COLO668 (cell line): Measurements from ENCODE around the gene ST3GAL6.

Source experiments
- DNase-seq: peaks from one replicate; lab custom pipeline; 2025; ENCODE audit not compliant: unreplicated experiment; lab: John Stamatoyannopoulos, UW

The ST3GAL6 gene

GRCh38 chr3:98739266-98739665 lies 23.9 kb upstream of the ST3GAL6 start:
- no peak for DNase-seq

- DNase-seq: no peak
These were observed 22.8 kb upstream of the ST3GAL6 start for GRCh38 chr3:98740324-98740723.

- DNase-seq: no peak
These were observed 21.9 kb upstream of the ST3GAL6 start for GRCh38 chr3:98741121-98741716.

DNA sequence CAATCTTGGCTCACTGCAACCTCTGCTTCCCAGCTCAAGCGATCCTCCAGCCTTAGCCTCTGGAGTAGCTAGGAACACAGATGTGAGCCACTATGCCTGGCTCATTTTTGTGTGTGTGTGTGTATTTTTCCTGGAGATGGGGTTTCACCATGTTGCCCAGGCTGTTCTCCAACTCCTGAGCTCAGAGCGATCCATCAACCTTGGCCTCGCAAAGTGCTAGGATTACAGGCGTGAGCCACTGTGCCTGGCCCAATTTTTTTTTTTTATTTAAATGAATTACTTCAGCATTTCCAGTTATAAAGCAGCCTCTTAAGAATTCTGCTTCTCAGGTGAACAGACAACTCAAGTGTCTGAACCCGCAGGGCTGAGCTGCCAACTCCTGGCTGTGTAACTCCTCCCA lies 20.1 kb upstream of the ST3GAL6 start:
- no peak for DNase-seq

DNA sequence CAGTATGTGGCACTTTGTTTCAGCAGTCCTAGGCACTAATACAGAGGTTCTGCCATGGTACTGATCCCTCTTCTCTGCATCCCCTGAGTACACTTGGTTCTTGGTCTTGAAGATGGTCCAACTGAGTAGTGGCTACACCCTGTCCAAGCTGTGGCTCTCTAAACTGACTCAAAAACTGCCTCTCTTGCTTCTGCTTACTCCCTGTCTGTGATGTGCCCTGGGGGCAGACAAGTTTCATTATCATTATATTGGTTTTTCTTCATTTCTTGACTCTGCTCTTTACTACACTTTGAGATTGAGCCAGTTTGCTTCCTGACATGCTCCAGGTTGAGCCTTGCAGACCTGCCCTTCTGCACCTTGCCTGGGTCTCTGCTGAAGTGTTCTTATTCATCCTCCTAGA lies 18.9 kb upstream of the ST3GAL6 start:
- DNase-seq: no peak

DNA sequence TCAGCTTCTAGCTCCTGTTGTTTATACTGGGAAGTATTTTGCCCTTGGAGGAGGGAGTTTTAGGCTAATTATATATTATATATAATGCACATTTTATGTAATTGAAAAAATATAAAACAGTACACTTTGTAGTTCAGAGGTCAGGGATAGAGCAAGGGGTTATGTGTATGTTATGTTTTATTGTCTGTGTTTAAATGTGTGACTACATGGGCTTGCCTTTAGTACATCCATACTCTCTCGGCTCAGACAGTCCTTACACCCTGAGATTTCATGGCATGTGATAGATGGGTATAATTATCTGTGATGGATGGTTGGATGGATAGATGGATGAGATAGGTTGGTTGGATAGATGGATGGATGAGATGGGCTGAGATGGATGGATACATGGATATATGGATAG lies 17.4 kb upstream of the ST3GAL6 start:
- no peak for DNase-seq

DNA sequence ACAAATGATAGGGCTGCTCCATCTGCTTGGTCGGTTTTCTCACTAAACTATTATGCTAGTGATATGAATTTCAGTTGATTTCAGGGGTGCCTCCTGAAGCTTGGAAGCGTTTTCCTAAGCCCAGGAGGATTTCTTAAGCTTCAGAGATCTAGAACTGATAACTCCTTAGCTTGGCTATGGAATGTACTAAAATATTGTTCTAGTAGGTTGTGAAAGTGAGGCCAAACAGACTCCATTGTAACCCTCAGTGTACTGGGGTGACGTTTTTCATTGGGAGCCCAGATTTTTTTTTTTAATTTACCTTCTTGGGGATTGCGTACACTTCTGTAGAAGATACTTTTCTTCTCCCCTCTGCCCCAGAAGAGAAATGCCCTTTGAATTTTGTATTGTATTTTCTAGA lies 17.0 kb upstream of the ST3GAL6 start:
- no peak for DNase-seq

DNA sequence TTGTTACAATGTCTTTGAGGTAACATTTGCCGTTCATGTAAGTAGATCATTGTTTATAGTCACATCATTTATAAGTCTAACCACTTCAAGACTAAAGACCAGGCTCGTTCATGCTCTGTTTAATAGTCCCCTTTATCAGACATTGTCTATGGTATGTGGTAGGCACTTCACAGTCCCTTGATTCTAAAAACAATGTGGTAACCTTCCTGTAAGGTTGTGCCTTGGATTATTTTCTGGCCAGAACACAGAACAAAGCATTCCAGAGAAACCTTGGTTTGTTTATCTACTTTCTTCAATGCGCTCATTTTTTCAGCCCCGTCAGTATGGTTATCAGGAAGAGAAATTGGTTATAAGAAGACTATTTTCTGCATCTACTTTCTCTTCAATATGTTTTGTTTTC lies 16.3 kb upstream of the ST3GAL6 start:
- DNase-seq: no peak

DNA sequence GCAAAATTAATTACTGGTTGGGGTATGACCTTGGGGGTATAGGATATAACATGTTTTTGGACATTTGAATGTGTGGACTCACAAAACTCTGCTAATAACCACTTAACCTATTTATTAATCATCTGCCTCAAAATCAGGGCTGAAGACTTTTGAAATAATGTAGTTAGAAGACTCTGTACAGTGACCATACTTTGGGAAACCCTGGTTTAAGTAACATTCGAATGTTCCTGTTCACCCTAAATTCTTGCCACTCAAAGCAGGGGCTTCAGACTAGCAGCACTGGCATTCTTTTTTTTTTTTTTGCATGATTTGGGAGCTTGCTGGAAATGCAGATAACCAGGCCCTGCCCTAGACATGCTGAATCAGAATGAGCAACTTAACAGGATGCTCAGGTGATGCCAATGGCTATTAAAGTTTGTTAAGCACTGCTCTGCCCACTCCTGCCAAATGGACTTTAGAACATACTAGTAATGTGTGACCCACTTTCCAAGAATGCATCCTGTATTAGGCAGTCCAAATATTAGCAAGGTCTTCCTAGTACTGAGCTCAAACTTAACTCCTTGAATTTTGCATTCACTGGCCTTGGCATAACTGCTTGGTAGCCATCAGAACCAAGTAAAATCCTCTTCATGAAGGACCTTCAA lies 12.7 kb upstream of the ST3GAL6 start:
- DNase-seq: no peak

DNA sequence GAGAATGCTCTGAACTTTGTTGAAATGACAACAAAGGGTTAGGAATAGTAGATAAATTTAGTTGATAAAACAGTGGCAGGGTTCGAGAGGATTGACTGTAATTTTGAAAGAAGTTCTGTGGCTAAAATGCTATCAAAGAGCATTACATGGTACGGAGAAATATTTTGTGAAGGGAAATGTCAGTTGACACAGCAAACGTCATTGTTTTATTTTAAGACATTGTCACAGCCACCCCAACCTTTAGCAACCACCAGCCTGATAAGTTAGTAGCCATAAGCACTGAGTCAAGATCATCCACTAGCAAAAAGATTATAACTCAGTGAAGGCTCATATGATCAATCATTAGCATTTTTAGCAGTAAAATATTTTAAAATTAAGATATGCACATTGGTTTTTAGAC lies 8.7 kb upstream of the ST3GAL6 start:
- DNase-seq: no peak

DNA sequence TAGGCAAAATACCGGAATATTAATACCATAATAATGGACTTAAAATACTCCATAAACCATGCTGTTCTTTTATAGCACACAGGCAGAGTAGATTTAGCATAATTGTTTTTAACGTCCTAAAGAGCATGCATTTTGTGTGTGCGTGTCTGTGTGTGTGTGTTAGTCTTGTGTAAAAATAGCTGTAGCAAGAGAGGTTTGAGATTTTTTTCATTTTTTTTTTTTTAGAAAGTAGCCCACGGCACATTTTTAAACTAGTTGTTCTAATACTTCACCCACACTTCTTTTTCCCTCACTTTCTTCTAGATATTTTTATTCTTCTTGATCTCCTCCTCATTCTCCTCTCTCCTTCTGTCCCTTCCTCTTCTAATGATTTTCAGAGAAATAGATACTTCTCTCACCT lies 7.5 kb upstream of the ST3GAL6 start:
- no peak for DNase-seq

DNA sequence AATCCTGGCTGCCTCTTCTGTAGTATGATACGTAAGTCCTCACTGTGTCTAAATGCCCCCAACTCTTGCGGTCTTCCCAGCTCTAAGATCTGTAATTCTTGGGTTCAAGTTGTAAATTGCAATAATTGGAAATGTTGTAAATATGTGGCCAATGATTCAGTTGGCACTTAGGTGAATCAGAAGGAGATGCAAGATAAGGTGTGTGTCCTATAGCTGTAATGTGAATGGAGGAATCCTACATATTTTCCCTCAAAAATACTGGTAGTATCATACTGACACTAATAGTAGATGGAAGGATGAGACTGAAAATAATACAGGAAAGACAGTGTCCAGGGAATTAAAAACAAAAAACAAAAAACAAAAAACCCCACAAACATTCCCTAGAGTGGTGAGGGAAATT lies 3.5 kb upstream of the ST3GAL6 start:
- DNase-seq: no peak

DNA sequence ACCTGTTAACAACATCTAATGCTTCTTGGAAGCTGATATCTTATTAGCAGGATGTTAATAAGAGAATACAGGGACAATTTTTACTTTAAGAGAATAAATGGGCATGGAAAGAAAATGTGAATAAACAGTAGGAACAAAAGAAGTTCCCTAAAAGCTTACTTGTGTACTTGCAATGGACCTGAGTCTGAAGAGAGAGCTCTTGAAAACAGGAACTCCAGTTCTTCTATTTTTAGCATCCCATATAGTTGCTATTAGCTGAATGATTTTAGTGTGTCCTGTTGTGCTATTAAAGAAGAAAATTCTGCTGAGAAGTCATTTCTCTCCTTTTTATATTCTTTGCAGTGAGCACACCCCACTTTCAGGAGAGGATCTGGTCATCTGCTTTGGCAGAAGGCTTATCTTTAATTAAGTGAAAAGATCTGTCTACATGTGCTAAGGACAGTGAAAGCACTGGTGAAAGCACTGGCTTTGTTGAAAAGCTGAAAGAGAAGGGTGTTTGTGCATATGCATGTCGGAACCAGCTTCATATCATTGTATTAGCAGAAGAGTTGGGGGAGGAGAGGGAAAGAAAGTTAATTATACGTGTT lies 1.4 kb upstream of the ST3GAL6 start:
- no peak for DNase-seq

DNA sequence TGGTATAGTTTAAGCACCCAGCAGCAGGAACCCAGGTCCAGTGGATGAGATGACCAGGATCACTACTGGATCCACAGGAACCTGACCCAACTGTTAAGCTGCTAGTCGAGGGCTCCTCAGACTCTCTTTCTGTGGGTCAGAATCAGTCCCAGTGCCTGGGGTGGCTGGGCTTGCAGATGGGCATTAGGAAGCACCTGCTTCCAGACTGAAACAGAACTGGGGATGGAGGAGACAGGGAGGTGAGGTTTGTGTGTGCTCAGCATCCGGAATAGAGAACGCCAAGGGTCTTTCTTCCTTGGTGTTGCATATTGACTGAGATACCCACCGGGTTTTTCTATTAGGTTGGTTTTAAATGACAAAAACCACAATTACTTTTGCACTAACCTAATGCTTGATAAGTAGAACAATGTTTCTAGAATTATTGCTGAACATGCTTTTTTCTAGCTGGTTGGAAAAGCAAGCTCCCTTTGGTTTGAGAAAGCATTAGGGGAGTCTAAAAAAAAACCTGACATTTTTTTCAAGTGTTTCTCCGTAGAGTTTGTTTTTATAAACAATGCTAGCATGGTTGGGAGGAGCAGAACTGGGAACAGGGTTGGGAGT lies 779 bp downstream of the ST3GAL6 start:
- DNase-seq: no peak

GRCh38 chr3:98764472-98764884 lies 1.3 kb downstream of the ST3GAL6 start:
- DNase-seq: no peak

DNA sequence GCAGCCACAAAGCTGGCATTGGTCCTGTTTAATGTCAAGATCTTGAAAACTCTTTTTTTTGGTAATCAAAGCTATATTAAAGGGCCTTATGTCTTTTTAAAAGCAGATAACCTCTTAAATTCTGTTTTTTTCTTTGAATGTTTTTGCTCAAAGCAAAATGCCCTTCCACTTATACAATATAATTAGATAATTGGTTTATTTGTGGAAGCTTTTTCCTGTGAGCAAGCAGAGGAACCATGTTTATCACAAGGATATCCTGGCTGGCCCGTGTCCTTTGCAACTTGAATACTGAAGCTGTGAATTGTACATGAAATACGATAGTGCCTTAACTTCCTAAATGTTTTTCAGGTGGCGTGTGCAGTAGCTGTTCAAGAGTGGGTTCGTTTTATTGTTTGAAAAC lies 2.6 kb downstream of the ST3GAL6 start:
- DNase-seq: no peak

- DNase-seq: no peak
These were observed 3.8 kb downstream of the ST3GAL6 start for GRCh38 chr3:98766924-98767323.

GRCh38 chr3:98768961-98769360 lies 5.8 kb downstream of the ST3GAL6 start:
- no peak for DNase-seq

DNA sequence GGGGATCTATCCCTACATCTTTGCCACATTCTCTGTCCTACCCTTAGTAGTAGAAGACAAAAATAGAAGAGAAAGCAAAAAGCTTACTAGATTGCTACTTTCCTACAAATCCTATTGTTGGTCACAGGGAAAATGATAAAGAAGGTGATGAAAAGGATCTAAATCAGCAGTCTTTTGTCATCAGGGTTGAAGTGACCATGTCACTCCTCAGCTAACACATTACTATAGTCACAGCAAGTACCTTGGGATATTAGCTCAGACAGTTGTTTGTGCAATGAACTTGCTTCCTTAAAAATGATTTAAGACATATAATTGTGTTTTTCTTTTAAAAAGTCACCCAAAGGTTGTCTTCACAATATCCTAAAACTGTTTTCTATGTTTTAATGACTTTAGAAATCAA lies 6.3 kb downstream of the ST3GAL6 start:
- no peak for DNase-seq

GRCh38 chr3:98770261-98771039 lies 7.3 kb downstream of the ST3GAL6 start:
- no peak for DNase-seq

DNA sequence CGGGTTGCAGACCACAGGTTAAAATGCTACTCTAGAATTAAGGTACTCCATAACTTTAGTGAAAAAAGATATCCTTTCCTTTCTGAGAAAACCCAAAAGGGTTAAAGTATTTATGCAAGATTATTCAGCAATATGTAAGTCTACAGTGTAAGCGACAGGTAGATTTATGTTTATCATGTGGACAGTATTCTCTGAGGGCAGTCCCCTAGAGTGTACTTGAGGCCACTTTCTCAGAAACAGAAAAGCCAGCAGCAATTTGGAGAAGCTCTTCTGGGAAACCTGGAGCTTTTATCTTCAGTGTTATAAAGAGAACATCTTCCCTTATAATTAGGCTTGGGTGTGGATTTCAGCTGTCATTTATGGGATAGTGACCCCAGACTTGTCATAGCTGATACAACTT lies 8.9 kb downstream of the ST3GAL6 start:
- DNase-seq: no peak
